Measurements from ENCODE around the gene UBIAD1.

Gene UBIAD1

DNA sequence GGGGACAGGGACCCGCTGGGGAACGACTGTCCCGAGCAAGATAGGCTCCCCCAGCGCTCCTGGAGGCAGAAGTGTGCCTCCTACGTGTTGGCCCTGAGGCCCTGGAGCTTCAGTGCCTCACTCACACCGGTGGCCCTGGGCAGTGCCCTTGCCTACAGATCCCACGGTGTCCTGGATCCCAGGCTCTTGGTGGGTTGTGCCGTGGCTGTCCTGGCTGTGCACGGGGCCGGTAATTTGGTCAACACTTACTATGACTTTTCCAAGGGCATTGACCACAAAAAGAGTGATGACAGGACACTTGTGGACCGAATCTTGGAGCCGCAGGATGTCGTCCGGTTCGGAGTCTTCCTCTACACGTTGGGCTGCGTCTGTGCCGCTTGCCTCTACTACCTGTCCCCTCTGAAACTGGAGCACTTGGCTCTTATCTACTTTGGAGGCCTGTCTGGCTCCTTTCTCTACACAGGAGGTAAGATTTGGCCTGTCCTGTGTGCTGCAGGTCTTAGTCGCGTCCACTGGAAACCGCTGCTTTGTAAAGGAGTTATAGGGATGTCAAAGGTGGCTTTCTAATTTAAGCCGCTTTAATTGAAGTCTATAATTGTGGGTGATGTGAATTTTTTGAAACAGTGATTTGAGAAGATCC, 717 bp downstream of the UBIAD1 start:
- no peaks in the 10 kb centered on the region for H3K4me1 ChIP-seq
- no peaks in the 10 kb centered on the region for H3K36me3 ChIP-seq
- TF ChIP-seq CTCF (IDR thresholded peaks at IDR 0.05; ENCODE audit: low read depth, low read length) = no peak
- no peaks in the 10 kb centered on the region for H3K27me3 ChIP-seq
- DNase-seq = no peak
- H3K4me3 ChIP-seq (ENCODE audit: low read depth, low read length) = peak overlapping the region; percentile 80
- no peaks in the 10 kb centered on the region for H3K9me3 ChIP-seq

DNA sequence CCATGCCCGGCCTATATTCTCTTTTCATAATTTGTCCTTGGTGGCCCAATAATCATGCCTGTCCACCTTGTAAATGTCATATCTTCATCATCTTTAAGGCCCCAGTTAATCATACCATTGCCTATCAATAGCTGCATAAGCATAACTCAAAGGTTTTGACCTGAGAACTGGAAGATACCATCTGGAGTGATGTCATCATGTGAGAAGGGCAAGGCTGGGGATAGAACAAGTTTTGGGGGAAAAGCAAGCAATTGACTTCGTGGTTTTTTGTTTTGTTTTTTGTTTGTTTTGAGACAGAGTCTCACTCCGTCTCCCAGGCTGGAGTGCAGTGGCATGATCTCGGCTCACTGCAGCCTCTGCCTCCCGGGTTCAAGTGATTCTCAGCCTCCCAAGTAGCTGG, 6.2 kb downstream of the UBIAD1 start:
- no peak for DNase-seq
- Histone ChIP-seq H3K36me3 (no peaks in the 10 kb centered on the region), H3K4me3 (ENCODE audit: low read depth, low read length) (no peak overlapping the region), H3K27me3 (no peaks in the 10 kb centered on the region), H3K9me3 (no peaks in the 10 kb centered on the region), H3K4me1 (no peaks in the 10 kb centered on the region)
- no peak for TF ChIP-seq CTCF (IDR thresholded peaks at IDR 0.05; ENCODE audit: low read depth, low read length)

DNA sequence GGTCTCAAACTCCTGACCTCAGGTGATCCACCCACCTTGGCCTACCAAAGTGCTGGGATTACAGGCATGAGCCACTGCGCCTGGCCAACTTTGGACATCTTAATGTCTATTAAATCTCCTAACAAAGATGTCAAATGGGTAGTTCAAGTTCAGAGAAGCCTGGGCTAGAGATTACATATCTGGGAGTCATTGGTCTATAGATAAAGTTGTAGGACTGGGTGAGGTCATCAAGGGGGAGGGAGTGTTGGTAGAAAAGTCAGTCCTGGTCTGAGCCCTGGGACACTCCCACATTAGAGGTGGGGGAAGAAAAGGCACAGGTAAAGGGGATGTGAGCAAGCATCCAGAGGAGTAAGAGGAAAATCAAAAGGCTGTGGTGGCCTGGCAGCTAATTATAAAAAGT, 6.6 kb downstream of the UBIAD1 start:
- no peaks in the 10 kb centered on the region for H3K36me3 ChIP-seq
- TF ChIP-seq CTCF (IDR thresholded peaks at IDR 0.05; ENCODE audit: low read depth, low read length) = no peak
- H3K4me1 ChIP-seq = no peaks in the 10 kb centered on the region

DNA sequence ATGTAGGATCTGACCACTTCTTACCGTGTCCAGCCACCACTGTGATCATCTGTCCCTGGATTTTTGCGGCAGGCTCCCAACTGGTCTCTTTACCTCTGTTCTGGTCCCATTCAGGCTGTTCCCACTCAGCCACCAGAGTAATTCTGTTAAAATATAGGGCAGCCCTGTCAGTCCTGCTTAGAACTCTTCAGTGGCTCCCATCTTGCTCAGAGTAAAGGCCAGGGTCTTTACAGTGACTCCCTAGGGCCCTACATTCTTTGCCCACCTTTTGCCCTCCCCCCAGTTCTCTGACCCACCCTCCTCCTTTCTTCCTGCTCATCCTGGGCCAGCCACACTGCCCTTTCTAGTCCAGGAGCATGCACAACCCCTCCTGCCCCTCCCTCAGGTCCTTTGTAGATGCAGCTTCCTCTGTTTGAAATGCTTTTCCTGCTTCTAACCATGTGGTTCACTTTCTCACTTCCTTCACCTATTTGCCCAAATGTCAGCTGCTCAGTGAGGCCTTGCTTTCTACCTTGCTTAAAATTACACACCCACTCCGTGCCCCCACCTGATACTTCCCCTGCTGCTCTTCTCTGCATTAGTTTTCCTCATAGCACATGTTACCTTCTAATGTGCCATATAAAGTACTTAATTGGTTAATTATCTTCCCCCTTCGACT, 7.8 kb downstream of the UBIAD1 start:
- no peak overlapping the region for H3K4me3 ChIP-seq (ENCODE audit: low read depth, low read length)
- H3K9me3 ChIP-seq = no peaks in the 10 kb centered on the region
- no peak for DNase-seq
- H3K27me3 ChIP-seq = no peaks in the 10 kb centered on the region
- no peaks in the 10 kb centered on the region; the same call in 1 of the 2 replicates for H3K36me3 ChIP-seq
- TF ChIP-seq CTCF (IDR thresholded peaks at IDR 0.05; ENCODE audit: low read depth, low read length) = no peak
- no peaks in the 10 kb centered on the region for H3K4me1 ChIP-seq

More for the DNA sequence above, 6.6 kb downstream of the UBIAD1 start:
- H3K4me3 ChIP-seq (ENCODE audit: low read depth, low read length) = no peak overlapping the region
- no peaks in the 10 kb centered on the region for H3K9me3 ChIP-seq
- H3K27me3 ChIP-seq = no peaks in the 10 kb centered on the region
- no peak for DNase-seq

GRCh38 chr1:11281518-11282331, 8.7 kb downstream of the UBIAD1 start:
- H3K36me3 ChIP-seq = no peaks in the 10 kb centered on the region; the same call in 1 of the 2 replicates
- no peak for TF ChIP-seq CTCF (IDR thresholded peaks at IDR 0.05; ENCODE audit: low read depth, low read length)

More at GRCh38 chr1:11281518-11282331, 8.7 kb downstream of the UBIAD1 start:
- Histone ChIP-seq H3K27me3 (no peaks in the 10 kb centered on the region), H3K9me3 (no peaks in the 10 kb centered on the region), H3K4me3 (ENCODE audit: low read depth, low read length) (no peak overlapping the region), H3K4me1 (no peaks in the 10 kb centered on the region)
- DNase-seq = no peak
